Measurements from ENCODE around the gene CENPO. TPM values are rescaled to one million over a fixed set of nuclear protein-coding genes. Genes with fewer than 3 reads are reported as not detected.
"Not testable (repeated sequence)": the region's sequence is repeated elsewhere in the genome, so short reads cannot be mapped to it uniquely, and the experiment has no call there.

The CENPO gene
- total RNA-seq, 2 donors from 2014 or later = 6.8 to 26.8 TPM

DNA sequence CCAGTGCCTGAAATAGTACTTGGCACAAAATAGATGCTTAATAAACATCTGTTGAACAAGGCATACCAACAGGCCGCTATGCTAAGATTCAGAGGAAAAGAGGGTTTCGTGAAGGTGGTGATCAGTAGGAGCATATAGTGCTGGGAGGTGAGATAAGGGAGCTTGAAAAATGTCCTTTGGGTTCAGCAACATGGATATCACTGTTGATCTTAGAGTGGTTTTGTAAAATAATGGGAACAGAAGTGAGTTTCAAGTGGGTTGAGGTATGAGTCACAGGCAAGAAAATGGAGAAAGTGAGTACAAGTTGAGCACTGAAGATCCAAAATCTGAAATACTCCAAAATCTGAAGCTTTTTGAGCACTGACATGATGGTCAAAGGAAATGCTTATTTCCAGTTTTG lies 4.4 kb downstream of the CENPO start:
- Histone ChIP-seq H3K27ac (no peak overlapping the region), H3K36me3 (peaks cover 4% of the 10 kb centered on the region), H3K9ac (ENCODE audit: low read depth in 2 of 2, low read length in 2 of 2) (no peak overlapping the region), H3K9me3 (no peaks in the 10 kb centered on the region), H3K27me3 (no peaks in the 10 kb centered on the region), H3K4me1 (no peaks in the 10 kb centered on the region), H3K4me3 (no peak overlapping the region)
- TF ChIP-seq, protein P1, sequence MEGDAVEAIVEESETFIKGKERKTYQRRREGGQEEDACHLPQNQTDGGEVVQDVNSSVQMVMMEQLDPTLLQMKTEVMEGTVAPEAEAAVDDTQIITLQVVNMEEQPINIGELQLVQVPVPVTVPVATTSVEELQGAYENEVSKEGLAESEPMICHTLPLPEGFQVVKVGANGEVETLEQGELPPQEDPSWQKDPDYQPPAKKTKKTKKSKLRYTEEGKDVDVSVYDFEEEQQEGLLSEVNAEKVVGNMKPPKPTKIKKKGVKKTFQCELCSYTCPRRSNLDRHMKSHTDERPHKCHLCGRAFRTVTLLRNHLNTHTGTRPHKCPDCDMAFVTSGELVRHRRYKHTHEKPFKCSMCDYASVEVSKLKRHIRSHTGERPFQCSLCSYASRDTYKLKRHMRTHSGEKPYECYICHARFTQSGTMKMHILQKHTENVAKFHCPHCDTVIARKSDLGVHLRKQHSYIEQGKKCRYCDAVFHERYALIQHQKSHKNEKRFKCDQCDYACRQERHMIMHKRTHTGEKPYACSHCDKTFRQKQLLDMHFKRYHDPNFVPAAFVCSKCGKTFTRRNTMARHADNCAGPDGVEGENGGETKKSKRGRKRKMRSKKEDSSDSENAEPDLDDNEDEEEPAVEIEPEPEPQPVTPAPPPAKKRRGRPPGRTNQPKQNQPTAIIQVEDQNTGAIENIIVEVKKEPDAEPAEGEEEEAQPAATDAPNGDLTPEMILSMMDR (IDR thresholded peaks at IDR 0.05) = no peak
- DNase-seq = no peak
- intact Hi-C loops (cut with DNase I) = no loop called here

DNA sequence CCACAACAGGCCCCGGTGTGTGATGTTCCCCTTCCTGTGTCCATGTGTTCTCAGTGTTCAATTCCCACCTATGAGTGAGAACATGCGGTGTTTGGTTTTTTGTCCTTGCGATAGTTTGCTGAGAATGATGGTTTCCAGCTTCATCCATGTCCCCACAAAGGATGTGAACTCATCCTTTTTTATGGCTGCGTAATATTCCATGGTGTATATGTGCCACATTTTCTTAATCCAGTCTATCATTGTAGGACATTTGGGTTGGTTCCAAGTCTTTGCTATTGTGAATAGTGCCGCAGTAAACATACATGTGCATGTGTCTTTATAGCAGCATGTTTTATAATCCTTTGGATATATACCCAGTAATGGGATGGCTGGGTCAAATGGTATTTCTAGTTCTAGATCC lies 7.3 kb downstream of the CENPO start:
- DNase-seq; H3K27me3 ChIP-seq; H3K9me3 ChIP-seq; intact Hi-C loops (cut with DNase I); H3K4me3 ChIP-seq; H3K36me3 ChIP-seq; H3K27ac ChIP-seq; H3K4me1 ChIP-seq; H3K9ac ChIP-seq (ENCODE audit: low read depth in 2 of 2, low read length in 2 of 2): not testable (repeated sequence)

GRCh38 chr2:24805811-24806660 lies 12.8 kb downstream of the CENPO start:
- H3K9ac ChIP-seq (ENCODE audit: low read depth in 2 of 2, low read length in 2 of 2); H3K36me3 ChIP-seq; H3K4me1 ChIP-seq; intact Hi-C loops (cut with DNase I); H3K27me3 ChIP-seq; H3K9me3 ChIP-seq; H3K4me3 ChIP-seq; H3K27ac ChIP-seq: not testable (repeated sequence)
- peak; percentile 50 for DNase-seq

DNA sequence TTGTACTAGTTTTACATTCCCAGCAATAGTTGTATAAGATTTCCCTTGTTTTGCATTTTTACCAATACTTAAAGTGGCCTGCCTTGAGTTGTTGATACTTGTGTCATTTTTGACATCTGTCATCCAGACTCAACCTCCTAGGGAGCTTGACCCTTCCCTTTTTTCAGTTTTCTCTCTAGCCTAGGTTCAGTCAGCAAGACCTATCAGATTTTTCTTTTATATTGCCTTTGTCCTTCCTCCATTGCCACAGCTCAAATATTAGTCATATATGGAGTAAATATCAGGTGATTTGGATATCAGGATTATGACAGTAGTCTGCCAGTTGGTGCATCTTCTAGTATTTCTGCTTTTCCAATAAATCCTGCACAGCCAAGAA lies 13.4 kb downstream of the CENPO start:
- Histone ChIP-seq H3K4me3 (no peak overlapping the region), H3K9me3 (no peaks in the 10 kb centered on the region), H3K4me1 (no peaks in the 10 kb centered on the region), H3K9ac (ENCODE audit: low read depth in 2 of 2, low read length in 2 of 2) (no peak overlapping the region), H3K27me3 (no peaks in the 10 kb centered on the region), H3K27ac (no peak overlapping the region), H3K36me3 (no peaks in the 10 kb centered on the region)
- no peak for DNase-seq
- TF ChIP-seq, protein P1 (IDR thresholded peaks at IDR 0.05) = no peak
- intact Hi-C loops (cut with DNase I) = no loop called here

DNA sequence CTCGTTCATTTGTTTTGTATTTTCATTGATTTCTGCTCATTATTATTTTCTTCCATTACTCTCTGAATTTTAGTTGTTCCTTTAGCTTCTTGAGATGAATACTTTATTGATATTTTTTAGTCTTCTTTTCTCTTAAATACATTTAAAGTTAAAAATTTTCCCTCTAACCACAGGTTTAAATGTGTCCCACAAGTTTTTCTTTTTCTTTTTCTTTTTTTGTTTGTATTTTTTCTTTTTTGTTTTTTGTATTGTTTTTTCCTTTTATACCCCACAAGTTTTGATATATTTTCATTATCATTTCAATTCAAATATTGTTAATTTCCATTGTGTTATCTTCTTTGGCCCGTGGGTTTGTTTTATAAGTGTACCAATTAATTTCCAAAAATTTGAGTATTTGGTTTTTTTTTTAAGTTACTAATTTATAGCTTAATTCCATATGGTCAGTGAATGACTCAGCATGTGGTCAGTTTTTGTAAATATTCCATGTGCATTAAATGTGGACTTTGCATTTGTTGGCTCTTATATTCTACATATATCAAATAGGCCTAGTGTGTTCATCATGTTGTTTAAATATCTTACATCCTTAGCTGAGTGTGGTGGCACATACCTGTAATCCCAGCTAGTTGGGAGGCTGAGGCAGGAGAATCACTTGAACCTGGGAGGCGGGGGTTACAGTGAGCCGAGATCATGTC lies 16.2 kb downstream of the CENPO start:
- TF ChIP-seq, protein P1 (IDR thresholded peaks at IDR 0.05) = no peak
- no peaks in the 10 kb centered on the region for H3K36me3 ChIP-seq
- intact Hi-C loops (cut with DNase I) = no loop called here
- no peaks in the 10 kb centered on the region for H3K9me3 ChIP-seq
- H3K4me1 ChIP-seq = no peaks in the 10 kb centered on the region
- no peak overlapping the region for H3K4me3 ChIP-seq
- DNase-seq = no peak
- H3K27ac ChIP-seq = no peak overlapping the region
- H3K9ac ChIP-seq (ENCODE audit: low read depth in 2 of 2, low read length in 2 of 2) = no peak overlapping the region
- H3K27me3 ChIP-seq = no peaks in the 10 kb centered on the region

DNA sequence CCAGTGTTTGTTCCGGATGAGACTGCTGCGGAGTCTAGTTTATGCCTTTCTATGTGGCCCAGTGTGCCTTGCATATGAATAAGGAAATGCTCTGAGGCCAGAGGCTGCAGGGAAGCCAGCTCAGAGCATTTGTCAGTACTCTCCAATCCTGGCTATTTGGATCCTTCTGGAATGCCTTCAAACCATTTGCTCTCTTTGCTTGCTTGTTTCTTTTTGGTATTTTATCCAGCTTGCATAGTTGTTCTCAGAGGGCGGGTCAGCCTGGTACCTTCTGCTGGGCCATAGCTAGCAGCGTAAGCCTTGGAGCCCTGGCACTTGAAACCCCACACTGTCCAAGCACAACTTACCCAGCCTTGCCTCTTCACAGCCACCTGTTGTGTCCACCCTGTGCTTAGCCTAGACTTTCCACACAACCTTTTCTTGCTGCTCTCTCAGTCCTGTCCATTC lies 20.5 kb downstream of the CENPO start:
- no peaks in the 10 kb centered on the region for H3K4me1 ChIP-seq
- TF ChIP-seq, protein P1 (IDR thresholded peaks at IDR 0.05) = no peak
- intact Hi-C loops (cut with DNase I) = no loop called here
- no peaks in the 10 kb centered on the region for H3K36me3 ChIP-seq
- no peaks in the 10 kb centered on the region for H3K9me3 ChIP-seq
- DNase-seq = peak; percentile 8
- H3K27me3 ChIP-seq = no peaks in the 10 kb centered on the region
- H3K27ac ChIP-seq = no peak overlapping the region
- no peak overlapping the region for H3K4me3 ChIP-seq
- no peak overlapping the region for H3K9ac ChIP-seq (ENCODE audit: low read depth in 2 of 2, low read length in 2 of 2)
